ENCODE results near the gene TYK2.
"Not testable (repeated sequence)": the region's sequence is repeated elsewhere in the genome, so short reads cannot be mapped to it uniquely, and the experiment has no call there.

DNA sequence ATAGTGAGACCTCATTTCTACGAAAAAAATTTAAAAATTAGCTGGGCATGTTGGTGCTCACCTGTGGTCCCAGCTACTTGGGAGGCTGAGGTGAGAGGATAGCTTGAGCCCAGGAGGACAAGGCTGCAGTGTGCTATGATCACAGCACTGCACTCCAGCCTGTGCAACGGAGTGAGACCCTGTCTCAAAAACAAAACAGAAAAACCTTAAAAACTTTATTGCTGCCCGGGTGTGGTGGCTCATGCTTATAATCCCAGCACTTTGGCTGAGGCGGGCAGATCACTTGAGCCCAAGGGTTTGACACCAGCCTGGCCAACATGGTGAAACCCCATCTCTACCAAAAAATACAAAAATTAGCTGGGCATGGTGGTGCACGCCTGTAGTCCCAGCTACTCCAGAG, 30.9 kb upstream of the TYK2 start:
- TF ChIP-seq, protein P1, sequence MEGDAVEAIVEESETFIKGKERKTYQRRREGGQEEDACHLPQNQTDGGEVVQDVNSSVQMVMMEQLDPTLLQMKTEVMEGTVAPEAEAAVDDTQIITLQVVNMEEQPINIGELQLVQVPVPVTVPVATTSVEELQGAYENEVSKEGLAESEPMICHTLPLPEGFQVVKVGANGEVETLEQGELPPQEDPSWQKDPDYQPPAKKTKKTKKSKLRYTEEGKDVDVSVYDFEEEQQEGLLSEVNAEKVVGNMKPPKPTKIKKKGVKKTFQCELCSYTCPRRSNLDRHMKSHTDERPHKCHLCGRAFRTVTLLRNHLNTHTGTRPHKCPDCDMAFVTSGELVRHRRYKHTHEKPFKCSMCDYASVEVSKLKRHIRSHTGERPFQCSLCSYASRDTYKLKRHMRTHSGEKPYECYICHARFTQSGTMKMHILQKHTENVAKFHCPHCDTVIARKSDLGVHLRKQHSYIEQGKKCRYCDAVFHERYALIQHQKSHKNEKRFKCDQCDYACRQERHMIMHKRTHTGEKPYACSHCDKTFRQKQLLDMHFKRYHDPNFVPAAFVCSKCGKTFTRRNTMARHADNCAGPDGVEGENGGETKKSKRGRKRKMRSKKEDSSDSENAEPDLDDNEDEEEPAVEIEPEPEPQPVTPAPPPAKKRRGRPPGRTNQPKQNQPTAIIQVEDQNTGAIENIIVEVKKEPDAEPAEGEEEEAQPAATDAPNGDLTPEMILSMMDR (IDR thresholded peaks at IDR 0.05), result not testable (repeated sequence)
- TF ChIP-seq POLR2AphosphoS5 (IDR thresholded peaks at IDR 0.05; ENCODE audit: insufficient read depth in 1 of 2, low read depth in 1 of 2), result not testable (repeated sequence)
